Smooth muscle cell (in vitro differentiated cells): ENCODE results near the gene NFIC. TPM values are rescaled to one million over a fixed set of nuclear protein-coding genes. Genes with fewer than 3 reads are reported as not detected.
"Not testable (repeated sequence)": the region's sequence is repeated elsewhere in the genome, so short reads cannot be mapped to it uniquely, and the experiment has no call there.

Experiments used
- DNase-seq: peaks from one replicate; lab custom pipeline; 2025; ENCODE audit not compliant: unreplicated experiment; lab: John Stamatoyannopoulos, UW
- H2AFZ ChIP-seq: fragments of 200-600 bp; sonication (generic); 2 replicates; pipeline ENCODE4 v1.6.0; 2016; ENCODE audit warnings: antibody characterized with exemption, low read depth, mild to moderate bottlenecking
- H3F3A ChIP-seq: fragments of 200-600 bp; sonication (generic); 2 replicates; pipeline ENCODE4 v1.6.0; 2017; ENCODE audit warnings: antibody characterized with exemption, low read depth
- H3K27ac ChIP-seq: fragments of 200-600 bp; sonication (generic); 2 replicates; pipeline ENCODE4 v1.5.1; 2016; ENCODE audit warnings: low read depth, mild to moderate bottlenecking
- H3K27me3 ChIP-seq: fragments of 200-600 bp; sonication (generic); 2 replicates; pipeline ENCODE4 v1.6.1; 2016; ENCODE audit warnings: low read depth, mild to moderate bottlenecking
- H3K36me3 ChIP-seq: fragments of 200-600 bp; sonication (generic); 2 replicates; pipeline ENCODE4 v1.5.1; 2016; ENCODE audit warnings: low read depth
- H3K4me1 ChIP-seq: fragments of 200-600 bp; sonication (generic); 2 replicates; pipeline ENCODE4 v1.5.1; 2016; ENCODE audit warnings: low read depth
- H3K4me2 ChIP-seq: fragments of 200-600 bp; sonication (generic); 2 replicates; pipeline ENCODE4 v1.6.0; 2016; ENCODE audit warnings: mild to moderate bottlenecking
- H3K4me3 ChIP-seq: fragments of 200-600 bp; sonication (generic); 2 replicates; pipeline ENCODE4 v1.5.1; 2016; ENCODE audit warnings: mild to moderate bottlenecking
- H3K79me2 ChIP-seq: fragments of 200-600 bp; sonication (generic); 2 replicates; pipeline ENCODE4 v1.6.0; 2016; ENCODE audit warnings: low read depth, mild to moderate bottlenecking
- H3K9ac ChIP-seq: fragments of 200-600 bp; sonication (generic); 2 replicates; pipeline ENCODE4 v1.6.0; 2016; ENCODE audit warnings: low read depth
- H3K9me3 ChIP-seq: fragments of 200-600 bp; sonication (generic); replicated peaks from 2 replicates; pipeline ENCODE4 v1.5.1; 2016; ENCODE audit warnings: low read depth
- H4K20me1 ChIP-seq: fragments of 200-600 bp; sonication (generic); 2 replicates; pipeline ENCODE4 v1.6.0; 2016; ENCODE audit warnings: low read depth
- CTCF ChIP-seq: fragments of 200-600 bp; sonication (generic); IDR thresholded peaks from 2 replicates; pipeline ENCODE4 v1.5.1; 2017; ENCODE audit warnings: borderline replicate concordance, mild to moderate bottlenecking, antibody characterized with exemption; ENCODE audit not compliant: insufficient read depth, poor library complexity, severe bottlenecking
- WGBS: methylation state at CpG from one replicate; pipeline ENCODE4 v1.1.7; 2016; ENCODE audit warnings: low lambda C conversion rate; 5-methylcytosine and 5-hydroxymethylcytosine counted together
- polyA plus RNA-seq: library from polyadenylated mRNA; unstranded; fragments of >200 nt; fragmentation: Nextera tagmentation; extraction: Ambion mirVana; gene quantifications from 2 replicates; pipeline ENCODE4 v1.2.1, GENCODE V29; 2016
- total RNA-seq: library from RNA; depleted of rRNA; stranded (reverse); fragments of >200 nt; gene quantifications from 2 replicates; pipeline ENCODE4 v1.2.3, GENCODE V29; 2014

The NFIC gene
- total and polyA plus RNA-seq, 2 experiments from 2014 or later = 7.9 to 33.2 TPM

DNA sequence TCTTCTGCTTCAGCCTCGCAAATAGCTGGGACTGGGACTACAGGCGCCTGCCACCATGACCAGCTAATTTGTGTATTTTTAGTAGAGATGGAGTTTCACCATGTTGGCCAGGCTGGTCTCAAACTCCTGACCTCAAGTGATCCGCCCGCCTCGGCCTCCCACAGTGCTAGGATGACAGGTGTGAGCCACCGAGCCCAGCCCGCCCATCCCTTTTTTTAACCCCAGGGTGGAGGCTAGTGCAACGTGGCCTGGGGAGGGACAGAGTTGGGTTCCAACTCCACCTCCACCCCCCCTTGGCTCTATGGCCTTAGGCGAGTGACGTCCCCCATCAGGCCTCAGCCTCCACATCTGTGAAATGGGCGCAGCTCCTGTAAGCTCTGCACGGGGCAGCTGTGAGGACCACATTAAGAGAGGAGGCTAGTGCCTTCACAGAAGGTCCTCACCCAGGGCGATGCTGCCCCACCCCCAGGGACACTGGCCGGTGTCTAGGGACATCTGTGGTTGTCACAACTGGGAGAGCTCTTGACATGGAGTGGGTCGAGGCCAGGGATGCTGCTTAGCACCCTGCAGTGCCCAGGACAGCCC, 76.2 kb downstream of the NFIC start:
- H3F3A ChIP-seq = no peaks in the 10 kb centered on the region
- H3K4me3 ChIP-seq = no peak overlapping the region
- WGBS = 94% methylated on average over 15 of the region's 15 CpGs
- H3K79me2 ChIP-seq = no peaks in the 10 kb centered on the region
- peak overlapping the region; percentile 61 for H3K27ac ChIP-seq
- no peaks in the 10 kb centered on the region for H3K27me3 ChIP-seq
- no peak overlapping the region for H3K4me2 ChIP-seq
- H3K9ac ChIP-seq = no peak overlapping the region
- H3K36me3 ChIP-seq = no peaks in the 10 kb centered on the region
- DNase-seq = no peak
- H3K9me3 ChIP-seq = no peaks in the 10 kb centered on the region
- H3K4me1 ChIP-seq = peaks cover 8% of the 10 kb centered on the region
- H4K20me1 ChIP-seq = peaks cover 7% of the 10 kb centered on the region
- H2AFZ ChIP-seq = no peak overlapping the region
- TF ChIP-seq CTCF = no peak

DNA sequence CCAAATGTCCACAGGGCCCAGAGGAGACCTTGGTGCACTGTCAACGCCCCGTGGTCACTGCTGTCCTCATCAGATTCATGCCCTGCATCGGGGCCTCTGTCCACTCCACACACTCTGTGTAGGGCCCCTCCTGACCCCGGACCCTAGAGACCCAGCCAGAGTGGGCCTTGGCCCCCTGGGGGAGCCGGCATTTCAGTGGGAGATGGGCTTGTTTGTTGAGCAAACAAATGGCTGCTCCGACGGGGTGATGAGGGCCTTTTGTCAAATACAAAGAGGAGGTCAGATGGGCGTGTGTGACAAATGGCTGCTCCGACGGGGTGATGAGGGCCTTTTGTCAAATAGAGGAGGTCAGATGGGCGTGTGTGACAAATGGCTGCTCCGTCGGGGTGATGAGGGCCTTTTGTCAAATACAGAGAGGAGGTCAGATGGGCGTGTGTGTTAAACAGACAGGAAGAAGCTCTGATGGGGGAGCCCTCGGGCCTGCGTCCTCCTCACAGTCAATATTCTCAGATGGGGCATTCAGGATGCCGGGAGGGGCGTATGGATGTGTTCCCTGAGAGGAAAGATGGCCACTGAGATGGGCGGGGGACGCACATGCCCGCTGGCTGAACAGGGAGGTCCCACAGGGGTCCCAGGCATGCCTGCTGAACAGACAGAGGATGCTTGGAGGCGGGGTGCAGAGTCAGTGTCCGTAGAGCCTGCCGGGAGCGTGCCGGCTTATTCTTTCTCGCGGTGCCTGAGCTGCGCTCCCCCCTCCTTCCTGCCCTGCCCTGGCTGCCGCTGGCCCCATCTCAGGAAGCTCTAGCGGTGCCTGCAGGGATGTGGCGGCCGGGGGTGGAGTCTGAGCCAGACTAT, 77.7 kb downstream of the NFIC start:
- peak; percentile 7 for DNase-seq

DNA sequence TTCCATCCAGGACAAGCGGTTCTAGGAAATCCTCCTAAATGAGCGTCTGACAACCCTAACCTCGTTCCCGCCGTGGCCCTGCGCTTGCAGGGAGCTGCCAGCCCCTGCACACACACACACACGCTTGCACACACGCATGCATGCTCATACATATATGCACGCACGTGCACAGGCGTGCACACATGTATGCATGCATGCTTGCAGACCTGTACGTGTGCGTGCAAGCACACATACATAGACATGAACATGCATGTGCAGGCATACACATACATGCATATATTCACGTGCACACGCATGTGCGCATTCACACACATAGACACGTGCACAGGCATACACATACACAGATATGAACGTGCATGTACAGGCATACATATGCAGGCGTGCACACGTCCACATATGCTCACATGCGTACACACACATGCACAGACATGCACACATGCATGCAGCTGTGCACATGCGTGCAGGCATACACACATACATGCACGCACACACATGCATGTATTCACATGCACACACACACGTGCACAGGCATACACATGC, 78.4 kb downstream of the NFIC start:
- peaks cover 7% of the 10 kb centered on the region for H4K20me1 ChIP-seq
- no peaks in the 10 kb centered on the region for H3K36me3 ChIP-seq
- H3K4me2 ChIP-seq = no peak overlapping the region
- no peak overlapping the region for H3K4me3 ChIP-seq
- 76% methylated on average over 24 of the region's 24 CpGs for WGBS
- no peak for DNase-seq
- peaks cover 8% of the 10 kb centered on the region for H3K4me1 ChIP-seq
- H3K9ac ChIP-seq = no peak overlapping the region
- no peaks in the 10 kb centered on the region for H3K9me3 ChIP-seq
- no peak for TF ChIP-seq CTCF
- H3K79me2 ChIP-seq = no peaks in the 10 kb centered on the region
- H3K27ac ChIP-seq = no peak overlapping the region
- no peaks in the 10 kb centered on the region for H3F3A ChIP-seq
- no peak overlapping the region for H2AFZ ChIP-seq
- no peaks in the 10 kb centered on the region for H3K27me3 ChIP-seq

More for the DNA sequence above, 77.7 kb downstream of the NFIC start:
- Histone ChIP-seq H3K27ac (no peak overlapping the region), H3K9ac (no peak overlapping the region), H3K4me2 (peak overlapping the region; percentile 44), H3K4me1 (peaks cover 8% of the 10 kb centered on the region), H3K79me2 (no peaks in the 10 kb centered on the region), H3F3A (no peaks in the 10 kb centered on the region), H3K4me3 (no peak overlapping the region), H3K36me3 (no peaks in the 10 kb centered on the region), H4K20me1 (peaks cover 7% of the 10 kb centered on the region), H3K9me3 (no peaks in the 10 kb centered on the region), H2AFZ (no peak overlapping the region), H3K27me3 (no peaks in the 10 kb centered on the region)
- no peak for TF ChIP-seq CTCF
- WGBS = 42% methylated on average over 33 of the region's 33 CpGs

- H3K4me1 ChIP-seq, DNase-seq, H2AFZ ChIP-seq, H3F3A ChIP-seq, H3K27ac ChIP-seq, H3K27me3 ChIP-seq, H3K4me2 ChIP-seq, H3K4me3 ChIP-seq, H3K9me3 ChIP-seq, H3K36me3 ChIP-seq, H4K20me1 ChIP-seq, H3K9ac ChIP-seq, H3K79me2 ChIP-seq: not testable (repeated sequence)
- 98% methylated on average over 4 of the region's 4 CpGs for WGBS
These were observed 80.3 kb downstream of the NFIC start for GRCh38 chr19:3446657-3447056.
